ENCODE results near the gene ALPK1. TPM values are rescaled to one million over a fixed set of nuclear protein-coding genes. Genes with fewer than 3 reads are reported as not detected.

The ALPK1 gene
- total RNA-seq, 1 experiment from 2014 or later = 0.17 TPM

- H2BK120ac ChIP-seq (ENCODE audit: low read depth, low read length, poor library complexity, severe bottlenecking) = no peak overlapping the region
Observed at GRCh38 chr4:112416464-112416863, 119.3 kb downstream of the ALPK1 start.

More at GRCh38 chr4:112416464-112416863, 119.3 kb downstream of the ALPK1 start:
- H4K8ac ChIP-seq (replicated peaks; ENCODE audit: insufficient read length, low read depth, low read length) = no peak overlapping the region
- H2AFZ ChIP-seq (ENCODE audit: low read length) = no peak overlapping the region
- H3K9ac ChIP-seq (ENCODE audit: extremely low read depth, insufficient read length, low read length) = no peak overlapping the region
- no peak overlapping the region for H3K23ac ChIP-seq (ENCODE audit: insufficient read length, low read depth, low read length)
- Mint-ChIP-seq H3K4me1 (peaks cover 19% of the 10 kb centered on the region in 2 experiments), H3K9me3 (no peaks in the 10 kb centered on the region; a peak in 2 of 5 replicates), H3K36me3 (ENCODE audit: insufficient read depth in 1 of 3, low read depth in 3 of 3) (no peaks in the 10 kb centered on the region; a peak in 1 of 7 replicates), H3K27me3 (ENCODE audit: low read depth) (peaks cover 46% of the 10 kb centered on the region), H3K4me3 (no peak overlapping the region), H3K27ac (no peak overlapping the region)
- H4K5ac ChIP-seq (ENCODE audit: insufficient read length, low read depth, low read length) = no peak overlapping the region
- no peaks in the 10 kb centered on the region for H3K79me2 ChIP-seq (ENCODE audit: insufficient read depth, low read length)
- H3K9me3 ChIP-seq (ENCODE audit: control insufficient read depth, low read depth, low read length) = no peaks in the 10 kb centered on the region
- WGBS (ENCODE audit: extremely low coverage, insufficient read length, low lambda C conversion rate) = no CpG with 5 or more reads among the region's 3 CpGs
- no peak overlapping the region for H3T11ph ChIP-seq (ENCODE audit: low read length)
- no peak overlapping the region for H2BK5ac ChIP-seq (ENCODE audit: insufficient read length, low read length)
- H3K4me1 ChIP-seq (ENCODE audit: insufficient read depth, low read length) = no peaks in the 10 kb centered on the region; the same call in 1 of the 2 replicates
- no peak overlapping the region for H2BK12ac ChIP-seq (ENCODE audit: insufficient read length, low read depth, low read length)
- H3K23me2 ChIP-seq (ENCODE audit: insufficient read length, low read depth, low read length, poor library complexity, severe bottlenecking) = no peaks in the 10 kb centered on the region
- H4K91ac ChIP-seq (ENCODE audit: insufficient read length, low read depth, low read length) = no peak overlapping the region
- no peaks in the 10 kb centered on the region for H4K20me1 ChIP-seq (ENCODE audit: control insufficient read depth, insufficient read depth, insufficient read length)
- H3K4ac ChIP-seq (ENCODE audit: low read depth, low read length) = no peak overlapping the region
- H3K14ac ChIP-seq (ENCODE audit: insufficient read depth, low read length) = no peak overlapping the region
- no peak for DNase-seq
- no peaks in the 10 kb centered on the region for H3K27me3 ChIP-seq (ENCODE audit: insufficient read depth, low read length)
- H3K4me2 ChIP-seq (ENCODE audit: insufficient read depth, insufficient read length, low read length) = no peak overlapping the region
- no peak for TF ChIP-seq CTCF (conservative IDR thresholded peaks at IDR 0.05)
- H2AK5ac ChIP-seq (ENCODE audit: insufficient read length, low read length) = no peak overlapping the region
- no peak overlapping the region for H3K27ac ChIP-seq (ENCODE audit: insufficient read length, low read depth, low read length)
- H3K79me1 ChIP-seq (ENCODE audit: insufficient read depth, low read depth, low read length, poor library complexity, severe bottlenecking) = no peaks in the 10 kb centered on the region
- no peak overlapping the region for H3K56ac ChIP-seq (ENCODE audit: insufficient read length, low read depth, low read length)
- H3K18ac ChIP-seq (ENCODE audit: insufficient read length, low read depth, low read length) = no peak overlapping the region
- no peak overlapping the region for H2BK15ac ChIP-seq (ENCODE audit: low read depth, low read length)
- H2BK20ac ChIP-seq (ENCODE audit: low read depth, low read length, poor library complexity, severe bottlenecking) = no peak overlapping the region

Data from H9 (cell line).